HG03342 (cell line): Measurements from ENCODE around the gene ABCG1.

Source experiments
- ATAC-seq: cut with Tn5 transposase; IDR thresholded peaks from one replicate; pipeline ENCODE4 v1.9.1; 2021; ENCODE audit warnings: mild to moderate bottlenecking, moderate library complexity; ENCODE audit not compliant: unreplicated experiment

ABCG1 gene

DNA sequence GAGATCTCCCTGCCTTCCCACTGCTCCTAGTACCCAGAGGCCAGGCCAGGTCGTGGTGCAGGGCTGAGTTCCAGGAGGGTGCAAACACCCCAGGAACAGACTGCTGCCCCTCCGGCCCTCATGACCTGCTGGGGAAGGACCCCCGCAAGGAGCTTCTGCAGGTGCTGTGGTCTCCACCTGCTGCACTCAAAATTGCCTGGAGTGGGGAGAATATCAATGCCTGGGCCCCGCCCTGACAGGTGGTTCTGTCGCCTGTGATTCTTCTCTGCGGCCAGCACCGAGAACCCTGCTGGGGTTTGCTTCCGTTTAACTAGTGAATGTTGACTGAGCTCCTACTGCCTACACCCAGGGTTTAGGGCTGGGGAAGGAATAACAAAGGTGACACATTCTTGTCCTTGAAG, 98.4 kb downstream of the ABCG1 start:
- ATAC-seq, result no peak

DNA sequence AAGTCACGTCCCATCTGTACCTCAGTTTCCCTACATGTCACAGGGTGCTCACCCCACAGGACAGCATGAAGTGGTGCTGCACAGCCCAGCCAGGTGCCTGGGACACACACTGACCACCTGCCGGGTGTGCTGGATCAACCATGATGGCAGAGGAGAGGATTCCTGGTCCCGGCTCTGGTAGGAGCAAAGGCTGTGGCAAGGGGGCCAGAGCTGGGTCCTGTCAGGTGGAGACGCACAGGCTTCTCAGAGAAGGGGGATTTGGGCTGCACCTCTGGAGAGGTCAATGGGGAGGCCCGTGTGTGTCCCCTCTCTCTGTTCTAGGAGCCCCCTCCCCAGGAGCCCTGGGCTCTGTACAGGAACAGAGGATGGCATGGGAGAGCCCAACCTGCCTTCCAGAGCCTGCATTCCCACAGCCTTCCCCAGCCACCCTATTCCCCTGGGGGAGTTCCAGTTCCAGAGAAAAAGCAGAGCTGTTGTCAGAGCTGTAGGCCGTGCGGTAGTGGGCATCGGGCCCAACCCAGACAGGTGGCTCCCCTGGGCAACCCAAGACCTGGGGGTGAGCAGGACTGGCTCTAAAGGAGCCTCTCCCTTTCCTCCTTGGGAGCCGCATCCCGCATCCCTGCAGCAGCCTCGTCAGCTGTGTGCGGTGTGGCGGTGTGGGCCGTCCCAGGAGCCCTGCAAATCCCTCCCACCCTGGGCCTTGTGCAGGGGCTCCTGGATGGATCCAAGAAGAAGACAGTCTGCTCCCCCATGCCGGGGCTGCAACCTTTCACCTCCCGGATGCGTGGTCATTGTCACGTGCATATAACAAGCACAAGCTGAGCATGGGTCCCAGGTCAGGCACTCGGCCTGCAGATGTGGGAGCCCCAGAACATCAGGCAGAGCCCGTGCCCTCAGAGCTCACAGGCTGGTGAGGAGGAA, 99.1 kb downstream of the ABCG1 start:
- no peak for ATAC-seq

DNA sequence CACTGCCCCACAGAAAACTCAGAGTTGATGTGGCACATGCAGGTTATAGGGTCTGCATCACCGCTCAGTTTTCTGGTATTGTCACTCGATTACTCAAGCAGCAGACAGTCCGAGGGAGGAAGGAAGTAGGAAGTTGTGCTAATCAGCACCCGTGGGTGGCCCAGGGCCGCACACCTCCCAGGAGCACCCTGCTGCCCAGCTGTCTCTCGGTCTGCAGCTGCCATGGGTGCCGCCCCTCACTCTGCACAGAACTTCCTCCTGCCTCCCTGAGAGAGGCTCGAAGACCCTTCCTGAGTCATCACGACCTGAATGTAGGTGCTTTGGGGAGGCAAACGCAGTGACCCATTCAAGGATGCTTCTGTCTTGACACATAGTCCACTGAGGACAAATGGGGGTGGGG, 100.4 kb downstream of the ABCG1 start:
- no peak for ATAC-seq

DNA sequence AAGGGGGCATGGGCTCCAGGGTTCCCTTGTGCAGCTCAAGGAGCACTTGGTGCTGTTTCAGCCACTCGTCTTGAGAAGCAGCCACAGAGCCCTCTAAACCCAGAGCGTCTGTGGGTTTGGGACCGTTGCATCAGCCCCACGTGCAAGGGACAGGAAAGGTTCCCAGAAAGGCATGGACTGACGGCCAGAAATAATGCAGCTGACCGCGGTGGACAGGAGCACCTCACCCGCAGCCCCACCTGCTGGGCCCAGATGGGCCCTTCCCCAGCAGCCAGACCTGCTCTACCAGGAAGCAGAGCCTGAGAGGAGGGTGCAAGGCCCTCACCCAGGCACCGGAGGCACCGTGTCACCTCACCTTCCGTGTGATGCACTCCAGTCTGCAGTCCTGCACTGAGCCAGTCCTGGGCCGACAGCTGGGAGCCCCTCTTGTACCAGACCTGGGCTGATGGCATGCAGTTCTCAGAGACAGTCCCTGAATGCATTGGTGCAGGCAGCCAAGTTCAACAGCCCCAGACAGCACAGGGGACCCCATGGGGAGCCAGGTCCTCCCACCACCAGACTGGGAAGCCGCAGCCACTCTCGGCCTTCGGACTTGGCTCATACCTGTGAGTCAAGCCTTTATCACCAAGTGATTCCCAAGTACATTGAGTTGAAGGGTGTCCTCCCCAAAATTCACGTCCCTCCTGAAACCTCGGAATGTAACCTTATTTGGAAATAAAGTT, 101.1 kb downstream of the ABCG1 start:
- no peak for ATAC-seq

DNA sequence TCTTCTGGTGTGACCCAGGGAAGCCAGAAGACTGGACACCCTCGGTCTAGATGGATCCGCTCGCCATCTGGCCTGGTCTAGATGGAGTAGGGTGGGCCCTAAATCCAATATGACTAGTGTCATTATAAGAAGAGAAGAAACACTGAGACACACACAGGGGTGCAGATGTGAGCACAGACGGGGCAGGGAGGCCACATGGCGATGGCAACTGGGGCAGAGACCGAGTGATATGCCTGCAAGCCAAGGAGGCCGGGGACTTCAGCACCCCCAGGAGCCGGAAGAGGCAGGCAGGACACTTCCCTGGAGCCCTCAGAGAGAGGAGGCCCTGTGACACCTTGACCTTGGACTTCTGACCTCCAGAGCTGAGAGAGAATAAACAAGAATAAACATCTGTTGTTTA, 101.9 kb downstream of the ABCG1 start:
- ATAC-seq, result no peak

DNA sequence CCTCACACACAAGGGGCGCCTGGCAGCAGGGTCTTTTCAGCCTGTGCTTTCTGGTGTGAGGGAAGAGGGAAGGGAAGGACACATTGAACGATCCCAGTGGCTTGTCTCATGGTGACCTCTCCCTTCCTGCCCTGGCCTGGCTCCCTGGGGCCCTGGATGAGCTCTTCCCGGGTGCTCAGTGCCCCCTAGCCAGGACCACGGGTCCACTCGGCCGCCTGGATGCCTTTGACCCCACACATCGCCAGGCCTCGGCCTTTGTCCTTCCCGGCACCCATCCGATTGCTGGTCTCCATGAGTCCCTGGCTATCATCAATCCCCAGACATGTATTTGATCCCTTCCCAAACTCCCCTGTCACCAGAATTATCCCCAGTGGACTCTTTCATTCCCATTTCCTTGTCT, 102.3 kb downstream of the ABCG1 start:
- no peak for ATAC-seq

DNA sequence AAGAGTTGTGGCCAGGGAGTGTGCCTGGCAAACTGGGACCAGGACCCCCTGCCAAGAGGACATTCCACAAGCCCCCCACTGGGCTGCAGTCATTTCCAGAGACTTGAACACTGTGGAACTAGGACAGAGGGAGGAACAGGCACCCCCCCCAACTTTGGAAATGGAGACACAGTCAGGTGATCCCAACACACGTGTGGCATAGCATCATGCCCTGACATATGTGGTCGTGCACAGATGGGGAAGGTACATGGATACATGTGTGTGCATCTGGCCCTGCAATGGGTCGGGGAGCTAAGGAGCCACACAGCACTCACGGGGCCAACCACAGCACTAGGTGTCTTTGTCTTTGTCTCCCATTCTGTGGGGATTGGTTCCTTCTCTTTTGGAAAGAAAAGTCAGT, 102.9 kb downstream of the ABCG1 start:
- ATAC-seq, result no peak

DNA sequence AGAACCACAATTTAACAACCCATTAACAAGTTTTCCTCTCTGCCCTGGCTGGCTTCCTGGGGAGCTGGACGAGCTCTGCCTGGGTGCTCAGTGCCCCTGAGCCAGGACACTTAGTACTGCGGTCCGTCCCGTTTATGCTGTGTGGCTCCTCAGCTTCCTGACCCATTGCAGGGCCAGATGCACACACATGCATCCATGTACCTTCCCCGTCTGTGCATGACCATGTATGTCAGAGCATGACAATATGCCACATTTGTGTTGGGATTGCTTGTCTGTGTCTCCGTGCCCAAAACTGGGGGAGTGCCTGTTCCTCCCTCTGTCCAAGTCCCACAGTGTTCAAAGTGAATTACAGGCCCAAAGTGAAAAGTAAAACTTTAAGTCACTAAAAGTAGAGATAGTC, 106.0 kb downstream of the ABCG1 start:
- ATAC-seq, result no peak

DNA sequence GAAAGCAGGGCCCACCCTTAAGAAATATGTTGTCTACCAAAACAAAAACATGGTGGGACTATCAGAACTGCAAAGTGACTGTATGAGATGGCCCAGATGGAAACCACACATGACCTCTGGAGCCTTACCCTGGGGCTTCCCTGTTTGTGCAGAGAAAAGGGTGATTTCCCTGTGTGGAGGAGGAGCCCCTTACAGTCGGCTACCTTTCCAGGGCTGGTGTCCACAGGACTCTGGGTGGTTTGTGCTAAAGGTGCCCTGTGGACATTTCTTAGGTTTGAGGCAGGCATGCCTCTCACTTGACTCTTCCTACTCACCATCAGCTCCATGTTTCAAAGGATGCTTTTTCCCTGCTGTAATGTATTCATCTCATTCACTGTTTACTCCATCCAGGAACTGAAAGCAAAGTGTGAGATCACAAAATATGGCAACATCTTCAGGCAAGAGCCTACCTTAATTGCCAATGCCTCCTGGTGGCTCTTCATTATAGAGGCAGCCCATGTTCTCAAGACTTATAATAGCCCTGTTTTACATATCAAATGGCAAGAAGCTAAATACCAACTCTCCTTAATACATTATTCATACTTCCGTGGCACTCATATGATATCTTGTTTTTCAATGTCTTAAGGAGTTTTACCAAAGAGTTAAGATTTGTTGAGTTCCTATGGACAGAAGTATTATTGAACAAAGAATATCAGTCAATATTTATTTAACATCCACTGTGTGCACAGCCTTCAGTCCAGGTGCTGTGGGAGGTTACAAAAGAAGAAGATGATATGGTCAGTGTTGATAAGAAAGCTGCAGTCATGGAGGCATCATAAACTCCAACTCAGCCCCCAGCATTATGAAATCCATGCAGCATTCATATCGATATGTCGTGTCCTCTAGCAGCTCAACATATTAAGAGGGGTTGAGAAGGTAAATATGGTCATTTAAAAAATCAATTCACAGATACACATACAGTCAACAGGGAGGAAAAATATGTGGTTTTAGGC, 111.7 kb downstream of the ABCG1 start:
- no peak for ATAC-seq

DNA sequence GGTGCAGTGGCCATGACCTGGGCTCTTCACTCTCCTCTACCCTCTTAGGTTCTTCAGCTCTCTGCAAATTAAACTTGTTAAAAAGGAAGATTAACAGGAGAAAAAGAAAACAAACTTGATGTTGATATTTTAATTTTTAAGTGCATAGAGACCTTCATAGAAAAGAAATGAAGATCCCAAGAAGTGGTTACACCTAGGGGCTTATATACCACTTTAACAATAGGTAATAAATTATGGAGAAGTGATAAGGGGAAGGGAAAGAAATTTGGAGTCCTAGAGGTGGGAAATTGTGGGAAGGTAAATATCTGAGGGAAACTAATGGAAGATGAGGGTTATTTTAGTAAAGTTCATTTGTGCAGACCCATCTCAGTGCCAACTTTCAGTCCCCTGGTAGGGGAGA, 112.7 kb downstream of the ABCG1 start:
- no peak for ATAC-seq

DNA sequence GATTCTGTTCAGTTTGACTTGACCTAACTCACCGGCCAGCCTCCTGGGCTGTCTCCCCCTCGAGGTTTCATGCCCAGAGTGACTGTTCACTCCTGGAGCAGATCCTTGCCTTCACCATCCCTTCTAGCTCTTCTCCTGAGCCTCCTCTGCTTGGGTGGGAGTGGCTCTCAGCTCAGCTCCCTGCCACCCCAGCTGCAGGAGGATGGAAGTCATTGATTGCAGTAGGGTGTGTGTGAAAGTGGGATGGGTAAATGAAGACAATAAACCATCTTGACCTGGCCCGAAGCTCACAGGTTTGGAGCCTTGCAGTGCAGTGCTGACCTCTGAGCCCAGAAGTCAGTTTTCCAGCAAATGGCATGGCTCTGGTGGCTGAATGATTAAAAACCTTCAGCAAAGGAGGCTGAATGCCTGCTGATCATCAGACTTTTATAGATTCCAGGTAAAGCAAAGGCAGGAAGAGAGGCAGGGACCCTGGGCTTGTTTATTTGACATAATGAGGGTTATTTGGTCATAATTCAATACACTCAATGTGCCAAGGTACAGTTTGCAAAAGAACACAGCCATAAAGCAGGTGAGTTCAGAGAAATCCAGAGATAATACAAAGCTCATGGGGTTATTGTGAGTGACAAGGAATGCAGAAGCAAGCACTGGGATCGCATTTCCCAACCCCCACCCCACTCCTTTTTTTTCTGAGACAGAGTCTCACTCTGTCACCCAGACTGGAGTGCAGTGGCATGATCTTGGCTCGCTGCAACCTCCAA, 113.8 kb downstream of the ABCG1 start:
- no peak for ATAC-seq

DNA sequence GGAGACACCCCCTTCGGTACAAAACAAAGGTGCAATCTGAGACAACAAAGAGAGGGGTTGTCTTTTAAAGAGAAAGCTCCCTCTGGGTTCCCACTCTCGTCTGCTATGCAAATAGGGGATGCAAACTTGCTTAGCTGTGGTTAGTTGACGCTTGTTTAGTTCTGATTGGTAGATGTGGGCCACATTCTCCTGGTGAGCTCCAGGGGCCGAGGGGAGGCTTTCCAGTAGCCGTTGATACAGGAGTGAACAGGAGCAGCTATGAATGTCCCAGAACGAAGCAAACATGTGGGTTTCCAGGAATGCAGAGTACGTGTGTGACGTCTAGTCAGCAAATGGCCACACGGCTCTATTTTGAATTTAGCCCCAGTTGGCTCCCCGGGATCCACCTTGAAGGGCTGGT, 117.1 kb downstream of the ABCG1 start:
- ATAC-seq, result no peak

DNA sequence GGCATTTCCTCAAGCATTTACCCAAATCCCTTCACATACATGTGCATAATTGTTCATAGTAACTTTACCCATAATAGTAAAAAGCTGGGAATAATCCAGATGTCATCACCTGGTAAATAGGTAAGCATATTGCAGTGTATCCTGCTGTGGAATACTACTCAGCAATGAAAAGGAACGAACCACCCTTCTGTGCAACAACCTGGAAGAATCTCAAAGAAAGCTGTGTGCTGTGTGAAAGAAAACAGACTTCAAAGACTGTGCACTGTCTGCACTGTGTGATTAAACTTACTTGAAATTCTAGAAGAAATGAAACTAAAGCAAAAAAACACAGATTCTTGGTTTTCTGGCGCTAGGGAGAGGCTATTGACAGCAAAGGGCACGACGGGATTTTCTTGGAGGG, 118.3 kb downstream of the ABCG1 start:
- no peak for ATAC-seq

DNA sequence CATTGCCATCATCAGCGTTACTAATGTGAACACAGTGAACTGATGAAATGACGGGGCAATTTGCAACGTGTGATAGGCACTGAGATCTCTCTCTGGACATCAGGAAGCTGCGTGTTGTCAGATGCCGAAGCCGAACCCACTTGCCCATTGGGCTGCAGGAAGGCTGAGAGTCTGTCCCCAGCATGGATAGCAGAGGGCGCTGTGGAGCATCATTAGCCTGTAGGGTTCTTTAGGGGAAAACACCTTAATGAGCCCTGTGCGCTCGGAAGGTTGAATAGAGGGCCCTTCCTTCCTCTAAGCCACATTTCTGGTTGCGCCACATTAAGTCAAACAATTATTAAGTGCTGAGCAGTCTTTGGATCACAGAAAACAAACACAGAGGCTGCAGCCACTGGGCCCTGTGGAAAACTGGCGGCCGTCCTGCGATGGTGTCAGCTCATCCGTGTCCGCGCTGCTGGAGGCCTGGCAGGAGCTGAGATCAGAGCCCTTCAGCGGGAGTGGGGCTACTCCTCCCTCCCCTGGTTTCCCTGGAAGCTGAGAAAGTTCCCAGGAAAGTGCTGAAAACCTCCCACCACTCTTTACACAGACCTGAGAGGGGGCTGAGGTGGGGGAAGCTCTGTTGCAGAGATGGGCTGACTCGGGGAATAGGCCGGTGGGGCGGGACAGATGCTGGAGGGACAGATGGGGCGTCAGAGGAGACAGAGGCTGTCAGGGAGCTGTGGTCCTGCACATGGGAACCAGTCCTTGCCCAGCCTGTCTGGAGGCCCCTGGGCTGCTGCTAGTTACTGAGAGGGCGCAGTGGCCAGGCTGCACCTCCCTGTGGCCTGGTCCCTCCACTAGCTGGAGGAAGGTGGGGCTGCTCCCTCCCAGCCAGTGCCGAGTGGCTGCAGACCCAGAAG, 119.1 kb downstream of the ABCG1 start:
- peak; percentile 47 for ATAC-seq

DNA sequence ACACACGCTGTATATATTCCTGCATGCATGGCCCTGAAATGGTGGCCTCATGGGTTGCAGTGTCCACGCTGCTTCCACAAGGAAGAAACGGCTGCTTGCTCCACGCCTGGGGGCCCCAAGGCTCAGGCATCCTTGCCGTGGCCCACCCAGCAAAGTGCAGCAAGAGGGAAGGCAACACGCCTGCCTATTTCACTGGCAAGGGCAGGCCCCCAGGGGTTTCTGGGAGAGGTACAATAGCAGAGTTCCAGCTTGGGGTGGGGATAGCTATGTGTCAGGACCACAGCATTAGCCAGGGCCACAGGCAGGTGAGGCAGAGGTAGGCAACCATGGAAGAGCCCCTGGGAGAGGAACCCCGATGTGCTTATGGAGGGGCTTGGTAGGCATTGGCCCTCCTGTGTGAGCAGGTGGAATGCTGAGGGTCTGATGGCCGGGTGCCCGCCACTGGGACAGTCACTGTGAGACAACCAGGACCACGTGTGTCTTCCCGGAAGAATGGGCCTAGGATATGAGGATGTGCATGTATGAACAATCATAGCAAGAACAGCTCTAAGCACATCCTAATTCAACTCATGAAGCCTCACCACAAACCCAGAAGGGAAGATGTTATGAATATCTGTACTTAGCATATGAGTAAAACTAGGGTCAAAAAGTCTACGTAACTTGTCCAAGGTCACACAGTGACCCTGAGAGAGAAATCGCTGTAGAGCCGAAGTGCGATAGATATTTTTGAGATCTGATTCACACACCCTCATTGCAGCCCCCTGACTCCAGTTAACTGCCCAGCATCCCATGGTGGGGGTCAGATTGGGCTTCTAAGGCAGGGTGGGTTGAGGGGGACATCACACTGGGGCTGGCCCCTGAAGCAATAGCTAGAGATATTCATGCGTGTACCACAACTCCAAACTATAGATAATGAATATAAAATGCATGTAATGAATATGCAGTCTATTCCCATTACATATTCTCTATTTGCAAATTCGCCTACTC, 120.1 kb downstream of the ABCG1 start:
- no peak for ATAC-seq

DNA sequence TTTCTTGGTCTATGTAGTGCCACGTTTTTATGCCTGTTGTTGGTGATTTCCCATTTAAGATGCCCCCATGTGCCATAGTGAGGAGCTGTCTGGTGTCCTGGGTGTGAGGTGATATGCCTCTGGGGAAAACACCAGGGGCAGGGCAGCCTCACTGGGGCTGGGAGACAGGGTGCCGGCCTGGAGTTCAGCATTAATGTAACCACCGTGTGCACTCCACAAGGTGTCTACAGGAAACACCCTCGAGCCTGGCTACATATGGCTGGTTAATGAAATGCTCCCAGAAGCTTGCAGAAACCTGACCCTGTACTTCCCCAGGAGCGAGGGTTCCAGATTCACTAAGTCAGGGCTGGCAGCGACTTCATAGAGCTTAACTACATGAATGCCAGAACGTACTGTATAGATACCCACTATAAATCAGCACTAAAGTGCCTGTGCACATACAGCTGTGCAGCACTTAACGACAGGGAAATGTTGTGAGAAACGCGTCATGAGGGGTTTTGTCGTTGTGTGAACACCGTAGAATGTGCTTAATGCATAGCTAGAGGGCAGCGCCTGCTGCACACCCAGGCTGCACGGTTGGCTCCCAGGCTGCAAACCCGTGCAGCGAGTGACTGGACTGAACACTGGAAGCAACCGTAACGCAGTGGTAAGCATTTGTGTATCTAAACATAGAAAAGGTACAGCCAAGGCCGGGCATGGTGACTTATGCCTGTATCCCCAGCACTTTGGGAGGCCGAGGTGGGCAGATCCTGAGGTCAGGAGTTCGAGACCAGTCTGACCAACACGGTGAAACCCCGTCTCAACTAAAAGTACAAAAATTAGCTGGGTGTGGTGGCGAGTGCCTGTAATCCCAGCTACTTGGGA, 121.5 kb downstream of the ABCG1 start:
- no peak for ATAC-seq
